Ovary (tissue), 3 donors: Measurements from ENCODE around the gene TIMM8B.

Experiments used
- CTCF ChIP-seq, 3 donors: fragments of 450-650 bp in 2 of 3; fragments of 200-600 bp in 1 of 3; IDR thresholded peaks; one replicate each; pipeline versions ENCODE4 v1.5.1 to v1.8.0; 2016 to 2022; ENCODE audit warnings: antibody characterized with exemption in 3 of 3, mild to moderate bottlenecking in 1 of 3
- POLR2A ChIP-seq: fragments of 450-650 bp; IDR thresholded peaks from one replicate; pipeline ENCODE4 v1.6.1; 2017; ENCODE audit warnings: antibody characterized with exemption, mild to moderate bottlenecking, moderate library complexity
- donor health status: DM: no; HTN: no; CAD: no.

- TF ChIP-seq CTCF (IDR thresholded peaks at IDR 0.05) (no peak), POLR2A (no peak)
Measured at GRCh38 chr11:112129656-112130055, 43.1 kb upstream of the TIMM8B start.
